Measurements from ENCODE around the gene PDPK1.
"Not testable (repeated sequence)": the region's sequence is repeated elsewhere in the genome, so short reads cannot be mapped to it uniquely, and the experiment has no call there.

PDPK1 gene

DNA sequence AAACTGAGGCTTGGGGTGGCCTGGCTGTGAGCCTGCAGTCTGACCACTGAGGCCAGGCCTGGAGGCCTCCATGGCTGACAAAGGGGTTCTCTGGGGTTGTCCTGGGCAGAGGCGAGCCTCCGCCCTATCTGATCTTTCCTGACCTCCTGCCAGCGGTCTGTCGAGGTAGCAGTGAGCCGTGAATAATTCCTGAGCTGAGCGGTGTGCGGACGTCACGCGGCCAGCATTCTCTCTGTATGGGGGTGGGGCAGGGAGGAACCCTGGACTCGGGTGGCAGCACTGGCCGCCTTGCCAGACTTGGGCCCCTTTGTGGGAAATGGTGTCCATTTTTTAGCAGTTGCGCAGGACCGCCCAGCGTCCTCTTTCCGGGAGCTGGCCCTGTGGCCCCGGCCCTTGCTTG is 74.1 kb downstream of the PDPK1 start:
- DNase-seq (ENCODE audit: low spot score), result not testable (repeated sequence)

GRCh38 chr16:2613251-2613650 is 75.4 kb downstream of the PDPK1 start:
- DNase-seq (ENCODE audit: low spot score), result not testable (repeated sequence)

DNA sequence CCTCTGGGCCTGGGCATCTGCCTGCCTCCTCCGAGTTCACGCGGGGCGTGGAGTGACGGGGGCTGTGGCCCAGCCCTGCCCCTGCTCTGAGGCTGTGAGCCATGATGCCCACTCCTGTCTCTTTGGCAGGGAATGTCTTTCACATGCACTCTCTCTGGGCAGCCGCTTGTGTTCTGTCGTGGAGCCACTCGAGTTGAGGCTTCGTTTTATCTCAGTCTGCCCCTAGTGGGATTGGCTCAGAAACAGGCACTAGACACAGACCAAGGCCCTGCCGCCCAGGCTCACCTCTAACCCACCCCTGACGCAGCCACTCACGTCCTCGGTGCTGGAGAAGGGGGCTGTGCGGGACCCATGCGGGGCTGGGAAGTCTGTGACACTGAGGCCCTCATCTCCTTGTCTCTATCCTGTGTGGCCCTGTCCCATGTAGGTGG is 77.0 kb downstream of the PDPK1 start:
- DNase-seq (ENCODE audit: low spot score), result no peak

DNA sequence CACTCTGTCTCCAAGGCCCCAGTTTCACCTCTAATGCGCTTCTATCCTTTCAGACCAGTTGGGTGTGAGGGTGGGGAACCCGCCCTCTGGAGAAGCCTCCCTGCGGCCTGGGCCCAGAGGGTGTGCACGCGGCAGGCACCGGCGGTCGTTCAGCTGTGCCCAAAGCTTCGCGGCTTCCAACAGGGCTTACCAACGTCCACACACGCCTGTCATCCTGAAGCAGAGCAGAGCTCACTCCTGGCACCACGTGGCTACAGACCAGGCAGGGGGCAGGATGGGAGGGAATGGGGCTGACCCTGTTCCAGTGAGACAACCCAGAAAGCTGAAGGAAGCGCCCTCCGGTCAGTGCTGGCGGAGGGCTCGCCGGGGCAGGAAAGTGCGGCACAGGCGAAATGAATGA is 81.1 kb downstream of the PDPK1 start:
- DNase-seq (ENCODE audit: low spot score), result not testable (repeated sequence)

DNA sequence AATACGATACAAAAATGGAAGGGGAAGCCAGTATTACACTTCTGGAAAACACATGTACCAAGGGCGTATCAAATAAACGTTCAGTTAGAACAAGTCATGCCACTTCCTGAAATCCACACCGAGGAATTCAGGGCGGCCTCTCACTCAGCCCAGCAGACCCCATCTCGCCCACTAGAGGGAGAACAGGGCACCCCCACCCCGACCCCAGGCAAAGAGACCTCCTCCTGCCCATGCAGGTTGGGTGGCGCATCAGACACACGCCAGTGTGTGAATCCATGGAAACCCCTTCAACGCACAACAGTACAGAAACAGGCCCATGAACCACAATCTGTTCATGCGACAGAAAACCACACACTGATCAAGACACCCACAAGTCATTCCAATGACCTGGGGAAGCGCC is 81.8 kb downstream of the PDPK1 start:
- DNase-seq (ENCODE audit: low spot score), result not testable (repeated sequence)

- not testable (repeated sequence) for DNase-seq (ENCODE audit: low spot score)
Observed at GRCh38 chr16:2620870-2621269, 83.0 kb downstream of the PDPK1 start.

- DNase-seq (ENCODE audit: low spot score), result not testable (repeated sequence)
Observed at GRCh38 chr16:2621395-2621794, 83.6 kb downstream of the PDPK1 start.

GRCh38 chr16:2627075-2627474 is 89.3 kb downstream of the PDPK1 start:
- DNase-seq (ENCODE audit: low spot score), result not testable (repeated sequence)

DNA sequence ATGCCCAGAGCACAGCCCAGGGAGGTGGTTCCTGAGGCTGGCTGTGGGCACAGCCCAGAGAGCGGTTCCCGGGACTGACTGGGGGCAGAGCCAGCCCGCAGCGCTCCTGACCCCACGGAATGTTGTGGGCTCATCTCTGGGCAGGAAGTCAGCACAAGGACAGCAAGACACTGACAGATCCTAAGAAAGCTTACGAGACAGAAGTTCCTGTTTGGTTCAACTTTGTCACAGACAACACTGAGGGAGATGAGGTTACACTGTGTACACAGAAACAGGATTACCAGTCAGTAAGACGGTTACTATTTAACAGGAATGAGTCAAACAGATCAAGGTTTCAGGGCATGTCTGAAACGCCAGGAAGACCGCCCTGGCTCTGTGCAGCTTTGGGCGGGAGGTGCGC is 93.4 kb downstream of the PDPK1 start:
- DNase-seq (ENCODE audit: low spot score), result not testable (repeated sequence)

DNA sequence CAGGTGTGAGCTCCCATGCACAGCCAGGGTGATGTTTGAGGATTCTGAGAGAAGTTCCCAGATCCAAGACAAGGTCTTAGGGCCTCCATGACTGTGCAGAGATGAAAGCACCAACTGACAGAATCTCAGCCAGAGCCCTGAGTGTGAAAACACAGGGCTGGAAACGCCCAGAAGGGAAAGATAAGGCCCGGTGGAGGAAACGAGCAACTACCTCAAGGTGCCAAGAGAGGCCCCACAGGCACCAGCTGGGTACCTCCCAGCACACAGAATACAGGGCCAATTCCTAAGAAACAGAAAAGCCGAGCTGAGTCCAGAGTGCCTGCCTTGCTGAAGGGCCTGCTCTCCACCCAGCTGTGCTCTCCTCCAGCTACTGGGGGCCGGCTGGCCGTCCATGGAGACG is 94.5 kb downstream of the PDPK1 start:
- not testable (repeated sequence) for DNase-seq (ENCODE audit: low spot score)

GRCh38 chr16:2639071-2639721 is 101.4 kb downstream of the PDPK1 start:
- not testable (repeated sequence) for DNase-seq (ENCODE audit: low spot score)

DNA sequence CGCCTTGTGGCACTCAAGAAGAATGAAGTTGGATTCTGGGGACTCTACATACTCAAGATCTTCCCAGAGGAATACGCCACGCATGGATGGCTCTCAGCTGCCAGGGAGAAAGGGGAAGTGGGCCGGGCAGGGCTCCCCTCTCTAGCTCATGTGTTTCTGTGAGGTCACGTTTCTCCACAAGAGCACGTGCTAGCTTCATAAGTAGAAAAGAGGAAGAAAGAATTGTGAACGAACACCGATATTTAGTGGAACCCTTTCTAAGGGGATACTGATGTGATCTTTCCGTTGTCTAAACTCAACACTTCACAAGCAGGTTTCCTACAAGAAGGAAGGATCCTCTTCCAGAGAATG is 101.9 kb downstream of the PDPK1 start:
- not testable (repeated sequence) for DNase-seq (ENCODE audit: low spot score)

GRCh38 chr16:2642561-2642960 is 104.7 kb downstream of the PDPK1 start:
- DNase-seq (ENCODE audit: low spot score), result not testable (repeated sequence)

- not testable (repeated sequence) for DNase-seq (ENCODE audit: low spot score)
Observed at GRCh38 chr16:2644754-2645453, 107.1 kb downstream of the PDPK1 start.

GRCh38 chr16:2651268-2651871 is 113.5 kb downstream of the PDPK1 start:
- not testable (repeated sequence) for DNase-seq (ENCODE audit: low spot score)

All from ecto neural progenitor cell (in vitro differentiated cells).